OCI-LY7 (cell line): ENCODE measurements around the gene DDX51. TPM values are rescaled to one million over a fixed set of nuclear protein-coding genes. Genes with fewer than 3 reads are reported as not detected.

Experiments used
- BruUV-seq: library from RNA; stranded (reverse); fragments of 400-500 nt; replicated peaks from 2 replicates; lab custom pipeline; 2021; lab: Mats Ljungman, UMichigan
- CTCF ChIA-PET: fragments of 300-600 bp; sonication (Branson Sonifier 250); formaldehyde crosslinking; loops from one replicate; lab custom pipeline; 2022; ENCODE audit warnings: antibody characterized with exemption; ENCODE audit not compliant: unreplicated experiment; lab: Charles Lee
- POLR2A ChIA-PET: fragments of 300-600 bp; sonication (Branson Sonifier 250); formaldehyde crosslinking; loops from one replicate; lab custom pipeline; 2022; ENCODE audit warnings: antibody characterized with exemption; lab: Charles Lee
- DNase-seq: peaks from one replicate; pipeline ENCODE4 v3.0.0-alpha.2; 2015; ENCODE audit warnings: low spot score
- H2AFZ ChIP-seq: fragments of 200-600 bp; sonication (generic), shearing (Covaris generic); 2 replicates; pipeline ENCODE4 v1.6.1; 2014; ENCODE audit warnings: mild to moderate bottlenecking, antibody characterized with exemption, low read length, moderate library complexity
- H3K27ac ChIP-seq: fragments of 200-600 bp; sonication (generic); 2 replicates; pipeline ENCODE4 v1.5.1; 2014; ENCODE audit warnings: mixed run types, low read depth, mild to moderate bottlenecking, moderate library complexity, low read length, inconsistent platforms; ENCODE audit not compliant: poor library complexity, severe bottlenecking
- H3K36me3 ChIP-seq: fragments of 200-600 bp; sonication (generic); 2 replicates; pipeline ENCODE4 v1.6.1; 2014; ENCODE audit warnings: mild to moderate bottlenecking, antibody characterized with exemption, low read length, moderate library complexity, mixed read lengths; ENCODE audit not compliant: insufficient read depth
- H3K4me1 ChIP-seq: fragments of 200-600 bp; sonication (generic); 2 replicates; pipeline ENCODE4 v1.5.1; 2014; ENCODE audit warnings: mild to moderate bottlenecking, low read length; ENCODE audit not compliant: insufficient read depth, poor library complexity, severe bottlenecking
- H3K4me2 ChIP-seq: fragments of 200-600 bp; sonication (generic); 2 replicates; pipeline ENCODE4 v1.6.1; 2014; ENCODE audit warnings: mild to moderate bottlenecking, low read length
- H3K4me3 ChIP-seq: fragments of 200-600 bp; sonication (generic); 2 replicates; pipeline ENCODE4 v1.5.1; 2014; ENCODE audit warnings: mild to moderate bottlenecking, low read depth, low read length; ENCODE audit not compliant: poor library complexity, severe bottlenecking
- H3K79me2 ChIP-seq: fragments of 200-600 bp; sonication (generic); 2 replicates; pipeline ENCODE4 v1.6.1; 2016; ENCODE audit warnings: low read depth, mild to moderate bottlenecking, low read length, moderate library complexity, mixed read lengths; ENCODE audit not compliant: insufficient read depth
- H3K9me2 ChIP-seq: fragments of 200-600 bp; sonication (generic); 2 replicates; pipeline ENCODE4 v1.6.1; 2016; ENCODE audit warnings: mild to moderate bottlenecking, low read length, mixed read lengths; ENCODE audit not compliant: insufficient read depth
- H3K9me3 ChIP-seq: fragments of 200-600 bp; sonication (generic); 2 replicates; pipeline ENCODE4 v1.6.1; 2014; ENCODE audit warnings: mild to moderate bottlenecking, mixed run types, low read length, mixed read lengths
- H4K20me1 ChIP-seq: fragments of 200-600 bp; sonication (generic); 2 replicates; pipeline ENCODE4 v1.6.1; 2014; ENCODE audit warnings: mild to moderate bottlenecking, antibody characterized with exemption, low read length, moderate library complexity, mixed read lengths; ENCODE audit not compliant: insufficient read depth
- EZH2phosphoT487 ChIP-seq: fragments of 200-600 bp; sonication (generic); IDR thresholded peaks from 2 replicates; pipeline ENCODE4 v1.6.1; 2018; ENCODE audit warnings: low read depth, borderline replicate concordance, mild to moderate bottlenecking, mixed run types, antibody characterized with exemption, low read length, moderate library complexity, mixed read lengths
- intact Hi-C: fragments of 100-400 bp; cut with micrococcal nuclease; formaldehyde crosslinking; loops from one replicate; pipeline ENCODE4 v1.10.0; 2022; ENCODE audit not compliant: unreplicated experiment
- total RNA-seq, 2 experiments: library from RNA; depleted of rRNA in 1 of 2; stranded (reverse); fragments of >200 nt in 1 of 2; shearing (Covaris generic) in 1 of 2; gene quantifications; 2 replicates each; pipeline ENCODE4 v1.2.3, GENCODE V29; 2014 to 2022
- TF ChIP-seq, protein P1 (sequence below): fragments of 200-600 bp; sonication (generic); conservative IDR thresholded peaks from 2 replicates; pipeline ENCODE4 v1.5.1; 2014; ENCODE audit warnings: mild to moderate bottlenecking, antibody characterized with exemption, low read length, moderate library complexity, mixed read lengths

Gene DDX51
- total RNA-seq, 2 experiments from 2014 or later: 47.1 to 63.1 TPM

DNA sequence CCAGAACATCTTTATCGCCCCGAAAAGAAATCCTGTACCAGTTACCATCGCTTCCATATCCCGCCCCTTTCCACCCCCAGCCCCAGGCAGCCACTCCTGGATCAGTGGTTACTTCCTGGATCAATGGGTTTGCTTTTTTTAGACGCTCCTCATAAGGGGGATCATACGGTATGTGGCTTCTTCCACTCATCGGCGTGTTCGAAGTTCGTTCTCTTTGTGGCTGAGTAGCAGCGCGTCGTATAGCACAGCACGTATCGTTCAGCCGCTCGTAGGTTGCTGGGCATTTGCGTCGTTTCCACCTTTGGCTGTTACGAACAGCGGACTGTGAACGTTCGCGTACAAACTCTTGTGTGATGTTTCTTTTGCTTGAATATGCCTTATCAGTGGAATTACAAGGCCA is 2.0 kb upstream of the DDX51 start:
- H3K9me3 ChIP-seq: no peaks in the 10 kb centered on the region
- DNase-seq: no peak
- H3K27ac ChIP-seq: no peak overlapping the region
- TF ChIP-seq, protein P1, sequence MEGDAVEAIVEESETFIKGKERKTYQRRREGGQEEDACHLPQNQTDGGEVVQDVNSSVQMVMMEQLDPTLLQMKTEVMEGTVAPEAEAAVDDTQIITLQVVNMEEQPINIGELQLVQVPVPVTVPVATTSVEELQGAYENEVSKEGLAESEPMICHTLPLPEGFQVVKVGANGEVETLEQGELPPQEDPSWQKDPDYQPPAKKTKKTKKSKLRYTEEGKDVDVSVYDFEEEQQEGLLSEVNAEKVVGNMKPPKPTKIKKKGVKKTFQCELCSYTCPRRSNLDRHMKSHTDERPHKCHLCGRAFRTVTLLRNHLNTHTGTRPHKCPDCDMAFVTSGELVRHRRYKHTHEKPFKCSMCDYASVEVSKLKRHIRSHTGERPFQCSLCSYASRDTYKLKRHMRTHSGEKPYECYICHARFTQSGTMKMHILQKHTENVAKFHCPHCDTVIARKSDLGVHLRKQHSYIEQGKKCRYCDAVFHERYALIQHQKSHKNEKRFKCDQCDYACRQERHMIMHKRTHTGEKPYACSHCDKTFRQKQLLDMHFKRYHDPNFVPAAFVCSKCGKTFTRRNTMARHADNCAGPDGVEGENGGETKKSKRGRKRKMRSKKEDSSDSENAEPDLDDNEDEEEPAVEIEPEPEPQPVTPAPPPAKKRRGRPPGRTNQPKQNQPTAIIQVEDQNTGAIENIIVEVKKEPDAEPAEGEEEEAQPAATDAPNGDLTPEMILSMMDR: no peak
- TF ChIP-seq EZH2phosphoT487: no peak
- ChIA-PET CTCF (interaction anchor here (0.5 kb wide), 1 partner anchor 260 kb away, joined by 3 read pairs; no protein-coding TSS in a partner anchor), POLR2A (no interaction called here)
- H2AFZ ChIP-seq: no peak overlapping the region
- no TSS peak for BruUV-seq
- H3K4me3 ChIP-seq: no peak overlapping the region
- peaks cover 44% of the 10 kb centered on the region for H3K79me2 ChIP-seq
- intact Hi-C loops: no loop called here
- H3K36me3 ChIP-seq: peaks cover 56% of the 10 kb centered on the region
- H4K20me1 ChIP-seq: no peaks in the 10 kb centered on the region; the same call in 1 of the 2 replicates
- peak overlapping the region; percentile 85; the same call in 1 of the 2 replicates for H3K4me2 ChIP-seq
- H3K4me1 ChIP-seq: peaks cover 19% of the 10 kb centered on the region
- no peaks in the 10 kb centered on the region for H3K9me2 ChIP-seq

DNA sequence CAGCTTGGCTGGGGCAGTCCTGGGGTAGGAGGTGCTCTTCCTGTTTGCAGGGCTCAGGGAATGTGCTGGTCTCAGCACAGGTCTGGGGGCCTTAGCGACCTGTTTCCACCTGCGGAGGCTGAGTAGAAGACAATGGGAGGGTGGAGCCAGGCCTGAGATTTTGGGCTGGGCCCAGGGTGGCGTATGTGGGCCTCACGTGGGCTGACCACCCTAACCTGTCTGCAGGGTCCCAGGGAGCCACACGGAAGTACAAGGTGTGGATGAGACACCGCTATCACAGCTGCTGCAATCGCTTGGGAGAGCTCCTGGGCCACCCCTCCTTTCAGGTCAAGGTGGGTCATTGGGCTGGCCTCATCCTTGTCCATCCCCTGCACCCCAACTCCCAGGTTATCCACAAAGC is 1.2 kb upstream of the DDX51 start:
- Histone ChIP-seq H3K36me3 (peaks cover 59% of the 10 kb centered on the region), H3K4me1 (peaks cover 19% of the 10 kb centered on the region), H3K27ac (no peak overlapping the region), H2AFZ (no peak overlapping the region), H3K9me3 (no peaks in the 10 kb centered on the region), H4K20me1 (no peaks in the 10 kb centered on the region; the same call in 1 of the 2 replicates), H3K4me2 (peak overlapping the region; percentile 85), H3K79me2 (peaks cover 44% of the 10 kb centered on the region), H3K4me3 (peak overlapping the region; percentile 89), H3K9me2 (no peaks in the 10 kb centered on the region)
- TF ChIP-seq EZH2phosphoT487: no peak
- TF ChIP-seq, protein P1: no peak
- no peak for DNase-seq
- ChIA-PET CTCF (no interaction called here), POLR2A (no interaction called here)
- intact Hi-C loops: no loop called here
- BruUV-seq: no TSS peak

DNA sequence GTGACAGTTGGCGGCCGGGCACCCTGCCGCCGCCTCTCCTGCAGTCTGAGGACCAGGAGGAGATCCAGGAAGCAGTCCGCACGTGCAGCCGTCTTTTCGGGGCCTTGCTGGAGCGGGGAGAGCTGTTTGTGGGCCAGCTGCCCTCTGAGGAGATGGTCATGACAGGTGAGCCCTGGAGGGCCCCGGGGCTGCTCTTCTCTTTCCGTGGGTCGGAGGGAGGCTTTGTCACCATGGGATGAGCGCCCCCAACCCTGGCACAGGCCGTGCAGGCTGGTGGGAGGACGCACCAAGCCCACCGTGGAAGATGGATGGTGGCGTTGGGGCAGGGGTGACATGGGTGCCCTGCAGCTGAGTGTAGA is 670 bp upstream of the DDX51 start:
- Histone ChIP-seq H3K4me2 (peak overlapping the region; percentile 85), H3K36me3 (peaks cover 65% of the 10 kb centered on the region), H4K20me1 (no peaks in the 10 kb centered on the region; the same call in 1 of the 2 replicates), H3K4me3 (peak overlapping the region; percentile 89), H3K4me1 (peaks cover 19% of the 10 kb centered on the region), H2AFZ (no peak overlapping the region), H3K79me2 (peaks cover 44% of the 10 kb centered on the region), H3K9me2 (no peaks in the 10 kb centered on the region), H3K9me3 (no peaks in the 10 kb centered on the region), H3K27ac (peak overlapping the region; percentile 14)
- TF ChIP-seq, protein P1: no peak
- no peak for TF ChIP-seq EZH2phosphoT487
- ChIA-PET POLR2A (no interaction called here), CTCF (no interaction called here)
- peak; percentile 31 for DNase-seq
- intact Hi-C loops: loop anchor here (5.0 kb wide), 1 partner anchor 57 kb away; no protein-coding TSS in a partner anchor
- BruUV-seq: no TSS peak
